WTC11 (cell line): ENCODE measurements around the gene R3HDML. TPM values are rescaled to one million over a fixed set of nuclear protein-coding genes. Genes with fewer than 3 reads are reported as not detected.

Experiments used
- ATAC-seq: fragments of 200-7000 bp; cut with Tn5 transposase; 2 replicates; pipeline ENCODE4 v1.10.0; 2021; ENCODE audit warnings: mild to moderate bottlenecking, moderate library complexity
- CTCF ChIA-PET: fragments of 300-600 bp; sonication (Branson Sonifier 250); formaldehyde crosslinking; loops from one replicate; lab custom pipeline; 2021; ENCODE audit warnings: antibody characterized with exemption; lab: Charles Lee
- POLR2A ChIA-PET: fragments of 350-600 bp; sonication (Branson Sonifier 250); formaldehyde crosslinking; loops from one replicate; lab custom pipeline; 2021; ENCODE audit warnings: antibody characterized with exemption; lab: Charles Lee
- DNase-seq: peaks from one replicate; pipeline ENCODE4 v3.0.0; 2021; ENCODE audit warnings: low spot score
- H3K27ac Mint-ChIP-seq: 2 replicates; pipeline ENCODE4 v1.8.0; 2021; ENCODE audit warnings: mixed read lengths
- H3K27me3 Mint-ChIP-seq: 2 replicates; pipeline ENCODE4 v1.8.0; 2021; ENCODE audit warnings: low read depth, mild to moderate bottlenecking, moderate library complexity, mixed read lengths
- H3K36me3 Mint-ChIP-seq: 2 replicates; pipeline ENCODE4 v1.8.0; 2021; ENCODE audit warnings: mixed read lengths
- H3K4me1 Mint-ChIP-seq: 2 replicates; pipeline ENCODE4 v1.8.0; 2022; ENCODE audit warnings: mixed read lengths
- H3K4me3 Mint-ChIP-seq: 2 replicates; pipeline ENCODE4 v1.8.0; 2021; ENCODE audit warnings: mild to moderate bottlenecking, moderate library complexity, mixed read lengths
- H3K9me3 Mint-ChIP-seq: 2 replicates; pipeline ENCODE4 v1.8.0; 2021; ENCODE audit warnings: mixed read lengths
- AFF4 ChIP-seq: sonication (generic); formaldehyde crosslinking; IDR thresholded peaks from 2 replicates; pipeline ENCODE4 v1.8.1; 2023; ENCODE audit warnings: mild to moderate bottlenecking, missing genetic modification reagents, borderline replicate concordance
- ETV6 ChIP-seq: sonication (generic); formaldehyde crosslinking; IDR thresholded peaks from 2 replicates; pipeline ENCODE4 v1.8.1; 2022; ENCODE audit warnings: mild to moderate bottlenecking, missing genetic modification reagents
- FOXK1 ChIP-seq: sonication (generic); formaldehyde crosslinking; IDR thresholded peaks from 2 replicates; pipeline ENCODE4 v1.8.0; 2022; ENCODE audit warnings: mild to moderate bottlenecking, moderate library complexity, missing genetic modification reagents
- GTF2I ChIP-seq: fragments of 250-450 bp; sonication (Bioruptor Pico); conservative IDR thresholded peaks from 2 replicates; pipeline ENCODE4 v1.4.0; 2021; ENCODE audit warnings: mild to moderate bottlenecking
- NFE2L1 ChIP-seq: sonication (generic); formaldehyde crosslinking; IDR thresholded peaks from 2 replicates; pipeline ENCODE4 v1.8.1; 2023; ENCODE audit warnings: missing genetic modification reagents
- NR3C1 ChIP-seq: sonication (generic); formaldehyde crosslinking; conservative IDR thresholded peaks from 2 replicates; pipeline ENCODE4 v1.8.1; 2023; ENCODE audit warnings: low read depth, mild to moderate bottlenecking, missing genetic modification reagents
- OVOL2 ChIP-seq: fragments of 250-450 bp; sonication (Bioruptor Pico); IDR thresholded peaks from 2 replicates; pipeline ENCODE4 v1.9.0; 2021; ENCODE audit warnings: mild to moderate bottlenecking, borderline replicate concordance
- PRDM15 ChIP-seq: sonication (generic); formaldehyde crosslinking; IDR thresholded peaks from 2 replicates; pipeline ENCODE4 v1.8.0; 2022; ENCODE audit warnings: missing genetic modification reagents
- SMAD4 ChIP-seq: sonication (generic); formaldehyde crosslinking; IDR thresholded peaks from 2 replicates; pipeline ENCODE4 v1.8.0; 2022; ENCODE audit warnings: mild to moderate bottlenecking, missing genetic modification reagents
- STAT6 ChIP-seq: sonication (generic); formaldehyde crosslinking; conservative IDR thresholded peaks from 2 replicates; pipeline ENCODE4 v1.8.1; 2023; ENCODE audit warnings: mild to moderate bottlenecking, low read depth, missing genetic modification reagents, moderate library complexity
- ZNF219 ChIP-seq: sonication (generic); formaldehyde crosslinking; IDR thresholded peaks from 2 replicates; pipeline ENCODE4 v1.8.0; 2023; ENCODE audit warnings: missing genetic modification reagents, mild to moderate bottlenecking, borderline replicate concordance
- ZNF423 ChIP-seq: fragments of 250-450 bp; sonication (Bioruptor Pico); IDR thresholded peaks from 2 replicates; pipeline ENCODE4 v2.1.2; 2022; ENCODE audit warnings: mild to moderate bottlenecking, moderate library complexity
- total RNA-seq: library from RNA; stranded (reverse); gene quantifications from 3 replicates; pipeline ENCODE4 v1.2.3, GENCODE V29; 2021
- TF ChIP-seq, protein P1 (sequence below): fragments of 250-450 bp; sonication (Bioruptor Pico); IDR thresholded peaks from 2 replicates; pipeline ENCODE4 v1.9.0; 2021; ENCODE audit warnings: mild to moderate bottlenecking, borderline replicate concordance
- TF ChIP-seq, protein P2 (sequence below): sonication (generic); formaldehyde crosslinking; IDR thresholded peaks from 2 replicates; pipeline ENCODE4 v1.8.1; 2023; ENCODE audit warnings: mild to moderate bottlenecking, missing genetic modification reagents, moderate library complexity
- TF ChIP-seq, protein P3 (sequence below): sonication (generic); formaldehyde crosslinking; IDR thresholded peaks from 2 replicates; pipeline ENCODE4 v1.8.1; 2022; ENCODE audit warnings: low read depth, mild to moderate bottlenecking, moderate library complexity, missing genetic modification reagents, borderline replicate concordance

Gene R3HDML
- total RNA-seq, 1 experiment from 2014 or later = not detected

DNA sequence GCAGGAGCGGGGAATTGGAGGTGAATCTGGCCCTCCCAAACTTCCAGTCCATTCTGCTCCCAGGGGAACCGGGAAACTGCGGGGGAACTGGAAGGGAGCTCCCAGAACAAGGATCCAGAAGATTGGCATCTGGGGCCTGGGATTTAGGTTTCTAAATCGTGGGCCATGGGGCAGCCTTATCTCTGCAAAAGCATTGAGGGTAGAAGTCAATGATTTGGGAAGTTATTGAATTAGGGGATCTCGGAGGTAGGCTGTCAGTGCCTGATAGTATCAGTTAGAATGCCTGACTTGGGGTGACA lies 63.8 kb downstream of the R3HDML start:
- Mint-ChIP-seq H3K27me3 (no peaks in the 10 kb centered on the region), H3K9me3 (peaks cover 7% of the 10 kb centered on the region), H3K4me1 (no peaks in the 10 kb centered on the region), H3K4me3 (no peak overlapping the region), H3K27ac (no peak overlapping the region), H3K36me3 (no peaks in the 10 kb centered on the region)
- POLR2A ChIA-PET = no interaction called here
- no peak for ATAC-seq
- no peak for DNase-seq
- TF ChIP-seq, protein P1, sequence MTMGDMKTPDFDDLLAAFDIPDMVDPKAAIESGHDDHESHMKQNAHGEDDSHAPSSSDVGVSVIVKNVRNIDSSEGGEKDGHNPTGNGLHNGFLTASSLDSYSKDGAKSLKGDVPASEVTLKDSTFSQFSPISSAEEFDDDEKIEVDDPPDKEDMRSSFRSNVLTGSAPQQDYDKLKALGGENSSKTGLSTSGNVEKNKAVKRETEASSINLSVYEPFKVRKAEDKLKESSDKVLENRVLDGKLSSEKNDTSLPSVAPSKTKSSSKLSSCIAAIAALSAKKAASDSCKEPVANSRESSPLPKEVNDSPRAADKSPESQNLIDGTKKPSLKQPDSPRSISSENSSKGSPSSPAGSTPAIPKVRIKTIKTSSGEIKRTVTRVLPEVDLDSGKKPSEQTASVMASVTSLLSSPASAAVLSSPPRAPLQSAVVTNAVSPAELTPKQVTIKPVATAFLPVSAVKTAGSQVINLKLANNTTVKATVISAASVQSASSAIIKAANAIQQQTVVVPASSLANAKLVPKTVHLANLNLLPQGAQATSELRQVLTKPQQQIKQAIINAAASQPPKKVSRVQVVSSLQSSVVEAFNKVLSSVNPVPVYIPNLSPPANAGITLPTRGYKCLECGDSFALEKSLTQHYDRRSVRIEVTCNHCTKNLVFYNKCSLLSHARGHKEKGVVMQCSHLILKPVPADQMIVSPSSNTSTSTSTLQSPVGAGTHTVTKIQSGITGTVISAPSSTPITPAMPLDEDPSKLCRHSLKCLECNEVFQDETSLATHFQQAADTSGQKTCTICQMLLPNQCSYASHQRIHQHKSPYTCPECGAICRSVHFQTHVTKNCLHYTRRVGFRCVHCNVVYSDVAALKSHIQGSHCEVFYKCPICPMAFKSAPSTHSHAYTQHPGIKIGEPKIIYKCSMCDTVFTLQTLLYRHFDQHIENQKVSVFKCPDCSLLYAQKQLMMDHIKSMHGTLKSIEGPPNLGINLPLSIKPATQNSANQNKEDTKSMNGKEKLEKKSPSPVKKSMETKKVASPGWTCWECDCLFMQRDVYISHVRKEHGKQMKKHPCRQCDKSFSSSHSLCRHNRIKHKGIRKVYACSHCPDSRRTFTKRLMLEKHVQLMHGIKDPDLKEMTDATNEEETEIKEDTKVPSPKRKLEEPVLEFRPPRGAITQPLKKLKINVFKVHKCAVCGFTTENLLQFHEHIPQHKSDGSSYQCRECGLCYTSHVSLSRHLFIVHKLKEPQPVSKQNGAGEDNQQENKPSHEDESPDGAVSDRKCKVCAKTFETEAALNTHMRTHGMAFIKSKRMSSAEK (CRISPR knock-in tag) = no peak
- TF ChIP-seq ZNF423 (CRISPR knock-in tag) (no peak), SMAD4 (CRISPR knock-in tag) (no peak), GTF2I (CRISPR knock-in tag) (no peak), ETV6 (CRISPR knock-in tag) (no peak), FOXK1 (CRISPR knock-in tag) (no peak), OVOL2 (no peak), PRDM15 (CRISPR knock-in tag) (no peak), NR3C1 (CRISPR knock-in tag) (no peak), ZNF219 (CRISPR knock-in tag) (no peak), NFE2L1 (CRISPR knock-in tag) (no peak), STAT6 (CRISPR knock-in tag) (no peak), AFF4 (CRISPR knock-in tag) (no peak)
- TF ChIP-seq, protein P2, sequence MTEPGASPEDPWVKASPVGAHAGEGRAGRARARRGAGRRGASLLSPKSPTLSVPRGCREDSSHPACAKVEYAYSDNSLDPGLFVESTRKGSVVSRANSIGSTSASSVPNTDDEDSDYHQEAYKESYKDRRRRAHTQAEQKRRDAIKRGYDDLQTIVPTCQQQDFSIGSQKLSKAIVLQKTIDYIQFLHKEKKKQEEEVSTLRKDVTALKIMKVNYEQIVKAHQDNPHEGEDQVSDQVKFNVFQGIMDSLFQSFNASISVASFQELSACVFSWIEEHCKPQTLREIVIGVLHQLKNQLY = no peak
- TF ChIP-seq, protein P3, sequence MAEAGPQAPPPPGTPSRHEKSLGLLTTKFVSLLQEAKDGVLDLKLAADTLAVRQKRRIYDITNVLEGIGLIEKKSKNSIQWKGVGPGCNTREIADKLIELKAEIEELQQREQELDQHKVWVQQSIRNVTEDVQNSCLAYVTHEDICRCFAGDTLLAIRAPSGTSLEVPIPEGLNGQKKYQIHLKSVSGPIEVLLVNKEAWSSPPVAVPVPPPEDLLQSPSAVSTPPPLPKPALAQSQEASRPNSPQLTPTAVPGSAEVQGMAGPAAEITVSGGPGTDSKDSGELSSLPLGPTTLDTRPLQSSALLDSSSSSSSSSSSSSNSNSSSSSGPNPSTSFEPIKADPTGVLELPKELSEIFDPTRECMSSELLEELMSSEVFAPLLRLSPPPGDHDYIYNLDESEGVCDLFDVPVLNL (CRISPR knock-in tag) = no peak
- CTCF ChIA-PET = interaction anchor here (1.0 kb wide), 1 partner anchor 16 kb away, joined by 3 read pairs; no protein-coding TSS in a partner anchor
